NCI-H510A treated with DMSO at 0.1 percent for 48 hours (cell line): ENCODE results near the gene OSBPL9.
"Not testable (repeated sequence)": the region's sequence is repeated elsewhere in the genome, so short reads cannot be mapped to it uniquely, and the experiment has no call there.

Experiments used
- DNase-seq: peaks from one replicate; lab custom pipeline; 2025; lab: John Stamatoyannopoulos, UW

The OSBPL9 gene

GRCh38 chr1:51607681-51608095 lies 9.2 kb upstream of the OSBPL9 start:
- no peak for DNase-seq

GRCh38 chr1:51610104-51610503 lies 6.8 kb upstream of the OSBPL9 start:
- DNase-seq, result not testable (repeated sequence)

GRCh38 chr1:51610637-51611036 lies 6.3 kb upstream of the OSBPL9 start:
- no peak for DNase-seq

GRCh38 chr1:51612447-51612961 lies 4.4 kb upstream of the OSBPL9 start:
- no peak for DNase-seq

- no peak for DNase-seq
Observed at GRCh38 chr1:51615780-51616291, 1.1 kb upstream of the OSBPL9 start.

- DNase-seq, result no peak
Observed at GRCh38 chr1:51616490-51616889, 402 bp upstream of the OSBPL9 start.

GRCh38 chr1:51618715-51619114 lies 1.8 kb downstream of the OSBPL9 start:
- DNase-seq, result no peak

- no peak for DNase-seq
Observed at GRCh38 chr1:51620470-51620869, 3.6 kb downstream of the OSBPL9 start.

- no peak for DNase-seq
Observed at GRCh38 chr1:51621161-51621560, 4.3 kb downstream of the OSBPL9 start.

GRCh38 chr1:51621841-51622454 lies 5.1 kb downstream of the OSBPL9 start:
- DNase-seq, result no peak

- DNase-seq, result peak; percentile 93
Observed at GRCh38 chr1:51622455-51622913, 5.6 kb downstream of the OSBPL9 start.

- peak; percentile 54 for DNase-seq
Observed at GRCh38 chr1:51623025-51623424, 6.1 kb downstream of the OSBPL9 start.

GRCh38 chr1:51623450-51623849 lies 6.6 kb downstream of the OSBPL9 start:
- no peak for DNase-seq

GRCh38 chr1:51624855-51625254 lies 8.0 kb downstream of the OSBPL9 start:
- DNase-seq, result peak; percentile 30

- no peak for DNase-seq
Observed at GRCh38 chr1:51627672-51628071, 10.8 kb downstream of the OSBPL9 start.

- DNase-seq, result no peak
Observed at GRCh38 chr1:51628715-51629590, 12.1 kb downstream of the OSBPL9 start.

GRCh38 chr1:51629918-51630317 lies 13.0 kb downstream of the OSBPL9 start:
- no peak for DNase-seq

GRCh38 chr1:51630393-51630792 lies 13.5 kb downstream of the OSBPL9 start:
- no peak for DNase-seq

GRCh38 chr1:51630922-51631321 lies 14.0 kb downstream of the OSBPL9 start:
- DNase-seq, result no peak

GRCh38 chr1:51631747-51632146 lies 14.9 kb downstream of the OSBPL9 start:
- no peak for DNase-seq

- no peak for DNase-seq
Observed at GRCh38 chr1:51634618-51635017, 17.7 kb downstream of the OSBPL9 start.

GRCh38 chr1:51635615-51636014 lies 18.7 kb downstream of the OSBPL9 start:
- no peak for DNase-seq

GRCh38 chr1:51636191-51636590 lies 19.3 kb downstream of the OSBPL9 start:
- DNase-seq, result no peak
